ENCODE data around the gene ANTKMT. TPM values are rescaled to one million over a fixed set of nuclear protein-coding genes. Genes with fewer than 3 reads are reported as not detected.

Gene ANTKMT
- total and polyA plus RNA-seq, 4 donors, result 14.0 to 29.7 (median 19.7) TPM

- TF ChIP-seq, protein P1, sequence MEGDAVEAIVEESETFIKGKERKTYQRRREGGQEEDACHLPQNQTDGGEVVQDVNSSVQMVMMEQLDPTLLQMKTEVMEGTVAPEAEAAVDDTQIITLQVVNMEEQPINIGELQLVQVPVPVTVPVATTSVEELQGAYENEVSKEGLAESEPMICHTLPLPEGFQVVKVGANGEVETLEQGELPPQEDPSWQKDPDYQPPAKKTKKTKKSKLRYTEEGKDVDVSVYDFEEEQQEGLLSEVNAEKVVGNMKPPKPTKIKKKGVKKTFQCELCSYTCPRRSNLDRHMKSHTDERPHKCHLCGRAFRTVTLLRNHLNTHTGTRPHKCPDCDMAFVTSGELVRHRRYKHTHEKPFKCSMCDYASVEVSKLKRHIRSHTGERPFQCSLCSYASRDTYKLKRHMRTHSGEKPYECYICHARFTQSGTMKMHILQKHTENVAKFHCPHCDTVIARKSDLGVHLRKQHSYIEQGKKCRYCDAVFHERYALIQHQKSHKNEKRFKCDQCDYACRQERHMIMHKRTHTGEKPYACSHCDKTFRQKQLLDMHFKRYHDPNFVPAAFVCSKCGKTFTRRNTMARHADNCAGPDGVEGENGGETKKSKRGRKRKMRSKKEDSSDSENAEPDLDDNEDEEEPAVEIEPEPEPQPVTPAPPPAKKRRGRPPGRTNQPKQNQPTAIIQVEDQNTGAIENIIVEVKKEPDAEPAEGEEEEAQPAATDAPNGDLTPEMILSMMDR (IDR thresholded peaks at IDR 0.05; ENCODE audit: low read depth, low read length, missing input control), result no peak
- no peak for TF ChIP-seq FOXA2 (IDR thresholded peaks at IDR 0.05)
- no peak for TF ChIP-seq FOXA1 (IDR thresholded peaks at IDR 0.05)
- TF ChIP-seq YY1 (IDR thresholded peaks at IDR 0.05), result no peak
Observed at GRCh38 chr16:769934-770333, 49.0 kb downstream of the ANTKMT start (continued).

DNA sequence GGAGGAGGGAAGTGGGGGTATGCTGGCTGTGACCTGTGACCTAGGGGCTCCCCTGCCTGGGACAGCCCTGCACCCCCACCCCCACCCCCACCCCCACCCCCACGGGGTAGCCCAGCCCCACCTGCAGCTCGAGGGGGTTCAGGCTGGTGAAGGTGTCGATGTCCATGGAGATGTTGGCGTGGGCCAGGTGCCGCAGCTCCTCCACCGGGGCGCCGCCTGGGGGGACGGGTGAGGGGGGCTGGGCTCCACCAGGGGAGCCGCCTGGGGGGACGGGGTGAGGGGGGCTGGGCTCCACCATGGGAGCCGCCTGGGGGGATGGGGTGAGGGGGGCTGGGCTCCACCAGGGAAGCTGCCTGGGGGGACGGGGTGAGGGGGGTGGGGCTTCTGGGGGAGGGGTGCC is 49.5 kb downstream of the ANTKMT start:
- 80% methylated on average over 13 of the region's 13 CpGs for WGBS
- H3K4me3 ChIP-seq (ENCODE audit: low read depth in 1 of 3, low read length in 3 of 3), result no peak overlapping the region
- DNase-seq (ENCODE audit: low spot score), result no peak
- no peaks in the 10 kb centered on the region for H3K4me1 ChIP-seq (ENCODE audit: control insufficient read depth in 4 of 4, insufficient read depth in 4 of 4, low read length in 3 of 4)
- no peak overlapping the region for H3K9ac ChIP-seq (ENCODE audit: low read depth in 1 of 2, low read length in 2 of 2)
- peaks cover 0 to 3% (median 0%) of the 10 kb centered on the region in 4 donors for H3K27me3 ChIP-seq (ENCODE audit: control insufficient read depth in 4 of 4, insufficient read depth in 4 of 4, low read length in 3 of 4)
- no peak for TF ChIP-seq HNF4G (IDR thresholded peaks at IDR 0.05)
- TF ChIP-seq JUND (IDR thresholded peaks at IDR 0.05), result no peak
- TF ChIP-seq, protein P1 (IDR thresholded peaks at IDR 0.05; ENCODE audit: low read depth, low read length, missing input control), result no peak
- no peak for TF ChIP-seq HNF4A (conservative IDR thresholded peaks at IDR 0.05)
- TF ChIP-seq EGR1 (IDR thresholded peaks at IDR 0.05; ENCODE audit: low read depth in 2 of 2), result no peak
- TF ChIP-seq FOXA1 (IDR thresholded peaks at IDR 0.05), result no peak
- no peak for TF ChIP-seq NR2F2 (IDR thresholded peaks at IDR 0.05)
- no peak for TF ChIP-seq RXRA (IDR thresholded peaks at IDR 0.05)
- TF ChIP-seq ATF3 (IDR thresholded peaks at IDR 0.05), result no peak
- TF ChIP-seq MAX (IDR thresholded peaks at IDR 0.05), result no peak
- TF ChIP-seq, protein P2, sequence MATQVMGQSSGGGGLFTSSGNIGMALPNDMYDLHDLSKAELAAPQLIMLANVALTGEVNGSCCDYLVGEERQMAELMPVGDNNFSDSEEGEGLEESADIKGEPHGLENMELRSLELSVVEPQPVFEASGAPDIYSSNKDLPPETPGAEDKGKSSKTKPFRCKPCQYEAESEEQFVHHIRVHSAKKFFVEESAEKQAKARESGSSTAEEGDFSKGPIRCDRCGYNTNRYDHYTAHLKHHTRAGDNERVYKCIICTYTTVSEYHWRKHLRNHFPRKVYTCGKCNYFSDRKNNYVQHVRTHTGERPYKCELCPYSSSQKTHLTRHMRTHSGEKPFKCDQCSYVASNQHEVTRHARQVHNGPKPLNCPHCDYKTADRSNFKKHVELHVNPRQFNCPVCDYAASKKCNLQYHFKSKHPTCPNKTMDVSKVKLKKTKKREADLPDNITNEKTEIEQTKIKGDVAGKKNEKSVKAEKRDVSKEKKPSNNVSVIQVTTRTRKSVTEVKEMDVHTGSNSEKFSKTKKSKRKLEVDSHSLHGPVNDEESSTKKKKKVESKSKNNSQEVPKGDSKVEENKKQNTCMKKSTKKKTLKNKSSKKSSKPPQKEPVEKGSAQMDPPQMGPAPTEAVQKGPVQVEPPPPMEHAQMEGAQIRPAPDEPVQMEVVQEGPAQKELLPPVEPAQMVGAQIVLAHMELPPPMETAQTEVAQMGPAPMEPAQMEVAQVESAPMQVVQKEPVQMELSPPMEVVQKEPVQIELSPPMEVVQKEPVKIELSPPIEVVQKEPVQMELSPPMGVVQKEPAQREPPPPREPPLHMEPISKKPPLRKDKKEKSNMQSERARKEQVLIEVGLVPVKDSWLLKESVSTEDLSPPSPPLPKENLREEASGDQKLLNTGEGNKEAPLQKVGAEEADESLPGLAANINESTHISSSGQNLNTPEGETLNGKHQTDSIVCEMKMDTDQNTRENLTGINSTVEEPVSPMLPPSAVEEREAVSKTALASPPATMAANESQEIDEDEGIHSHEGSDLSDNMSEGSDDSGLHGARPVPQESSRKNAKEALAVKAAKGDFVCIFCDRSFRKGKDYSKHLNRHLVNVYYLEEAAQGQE (IDR thresholded peaks at IDR 0.05), result no peak
- no peak for TF ChIP-seq GABPA (IDR thresholded peaks at IDR 0.05 in 1 of 2, conservative IDR thresholded peaks at IDR 0.05 in 1 of 2)
- TF ChIP-seq TAF1 (conservative IDR thresholded peaks at IDR 0.05), result no peak
- TF ChIP-seq, protein P3, sequence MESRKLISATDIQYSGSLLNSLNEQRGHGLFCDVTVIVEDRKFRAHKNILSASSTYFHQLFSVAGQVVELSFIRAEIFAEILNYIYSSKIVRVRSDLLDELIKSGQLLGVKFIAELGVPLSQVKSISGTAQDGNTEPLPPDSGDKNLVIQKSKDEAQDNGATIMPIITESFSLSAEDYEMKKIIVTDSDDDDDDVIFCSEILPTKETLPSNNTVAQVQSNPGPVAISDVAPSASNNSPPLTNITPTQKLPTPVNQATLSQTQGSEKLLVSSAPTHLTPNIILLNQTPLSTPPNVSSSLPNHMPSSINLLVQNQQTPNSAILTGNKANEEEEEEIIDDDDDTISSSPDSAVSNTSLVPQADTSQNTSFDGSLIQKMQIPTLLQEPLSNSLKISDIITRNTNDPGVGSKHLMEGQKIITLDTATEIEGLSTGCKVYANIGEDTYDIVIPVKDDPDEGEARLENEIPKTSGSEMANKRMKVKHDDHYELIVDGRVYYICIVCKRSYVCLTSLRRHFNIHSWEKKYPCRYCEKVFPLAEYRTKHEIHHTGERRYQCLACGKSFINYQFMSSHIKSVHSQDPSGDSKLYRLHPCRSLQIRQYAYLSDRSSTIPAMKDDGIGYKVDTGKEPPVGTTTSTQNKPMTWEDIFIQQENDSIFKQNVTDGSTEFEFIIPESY (IDR thresholded peaks at IDR 0.05), result no peak
- TF ChIP-seq SP1 (IDR thresholded peaks at IDR 0.05), result no peak
- TF ChIP-seq YY1 (IDR thresholded peaks at IDR 0.05), result no peak
- TF ChIP-seq FOXA2 (IDR thresholded peaks at IDR 0.05), result no peak
- TF ChIP-seq RAD21 (IDR thresholded peaks at IDR 0.05), result no peak
- no peak overlapping the region for H3K27ac ChIP-seq (ENCODE audit: low read depth in 1 of 2, low read length in 2 of 2)
- H3K9me3 ChIP-seq (ENCODE audit: control insufficient read depth in 4 of 4, low read length in 3 of 4), result no peaks in the 10 kb centered on the region
- H3K36me3 ChIP-seq (ENCODE audit: control insufficient read depth in 4 of 4, insufficient read depth in 3 of 4, low read depth in 1 of 4, low read length in 3 of 4), result no peaks in the 10 kb centered on the region

Data from liver (tissue), 9 donors.